ENCODE measurements around the gene RAB9A. TPM values are rescaled to one million over a fixed set of nuclear protein-coding genes. Genes with fewer than 3 reads are reported as not detected.
A peak's percentile ranks its signal among the peaks of the same experiment; 100 is the strongest.

RAB9A gene
- total and polyA plus RNA-seq, 4 donors, result 21.2 to 38.4 (median 22.8) TPM

DNA sequence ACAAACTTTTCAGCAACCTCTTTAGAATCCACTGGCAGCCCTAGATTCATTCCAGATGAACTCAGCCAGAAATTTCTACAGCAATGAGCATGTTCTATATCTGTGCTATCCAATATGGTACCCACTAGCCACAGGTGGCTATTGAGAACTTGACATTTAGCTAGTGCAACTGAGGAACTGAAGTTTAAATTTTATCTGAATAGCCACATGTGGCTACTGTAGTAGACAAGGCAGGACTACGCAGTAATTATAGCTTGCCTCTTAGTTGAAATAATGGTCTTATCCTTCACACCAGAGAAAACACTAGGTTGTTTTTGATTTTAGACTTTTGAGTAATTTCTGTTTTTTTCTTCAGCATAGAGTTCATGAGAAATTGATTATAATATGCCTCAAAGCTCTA lies 38.6 kb upstream of the RAB9A start:
- H3K4me1 ChIP-seq (ENCODE audit: control insufficient read depth in 5 of 5, insufficient read depth in 5 of 5, low read length in 5 of 5), result peaks cover 0 to 20% (median 2%) of the 10 kb centered on the region in 5 donors
- DNase-seq (no peak), ATAC-seq (ENCODE audit: insufficient read depth, low FRiP score) (no peak)
- H3K9me3 ChIP-seq (ENCODE audit: control insufficient read depth in 4 of 4, insufficient read depth in 3 of 4, low read length in 3 of 4), result no peaks in the 10 kb centered on the region
- WGBS, 2 donors, result 94 to 99% methylated on average over 1 of the region's 1 CpG
- peaks cover 0 to 36% (median 23%) of the 10 kb centered on the region in 3 donors for H3K27me3 ChIP-seq (ENCODE audit: control insufficient read depth in 3 of 3, insufficient read depth in 3 of 3, low read length in 2 of 3)
- no peak overlapping the region for H3K27ac ChIP-seq (ENCODE audit: low read depth in 1 of 2, low read length in 1 of 2)
- no peaks in the 10 kb centered on the region for H3K36me3 ChIP-seq (ENCODE audit: control insufficient read depth in 4 of 4, insufficient read depth in 4 of 4, low read length in 4 of 4)
- H3K9ac ChIP-seq (ENCODE audit: insufficient read depth in 1 of 2, low read length in 2 of 2), result no peak overlapping the region
- no peak overlapping the region for H3K4me3 ChIP-seq
- TF ChIP-seq, protein P1, sequence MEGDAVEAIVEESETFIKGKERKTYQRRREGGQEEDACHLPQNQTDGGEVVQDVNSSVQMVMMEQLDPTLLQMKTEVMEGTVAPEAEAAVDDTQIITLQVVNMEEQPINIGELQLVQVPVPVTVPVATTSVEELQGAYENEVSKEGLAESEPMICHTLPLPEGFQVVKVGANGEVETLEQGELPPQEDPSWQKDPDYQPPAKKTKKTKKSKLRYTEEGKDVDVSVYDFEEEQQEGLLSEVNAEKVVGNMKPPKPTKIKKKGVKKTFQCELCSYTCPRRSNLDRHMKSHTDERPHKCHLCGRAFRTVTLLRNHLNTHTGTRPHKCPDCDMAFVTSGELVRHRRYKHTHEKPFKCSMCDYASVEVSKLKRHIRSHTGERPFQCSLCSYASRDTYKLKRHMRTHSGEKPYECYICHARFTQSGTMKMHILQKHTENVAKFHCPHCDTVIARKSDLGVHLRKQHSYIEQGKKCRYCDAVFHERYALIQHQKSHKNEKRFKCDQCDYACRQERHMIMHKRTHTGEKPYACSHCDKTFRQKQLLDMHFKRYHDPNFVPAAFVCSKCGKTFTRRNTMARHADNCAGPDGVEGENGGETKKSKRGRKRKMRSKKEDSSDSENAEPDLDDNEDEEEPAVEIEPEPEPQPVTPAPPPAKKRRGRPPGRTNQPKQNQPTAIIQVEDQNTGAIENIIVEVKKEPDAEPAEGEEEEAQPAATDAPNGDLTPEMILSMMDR (IDR thresholded peaks at IDR 0.05; ENCODE audit: control extremely low read depth, extremely low read depth), result no peak

DNA sequence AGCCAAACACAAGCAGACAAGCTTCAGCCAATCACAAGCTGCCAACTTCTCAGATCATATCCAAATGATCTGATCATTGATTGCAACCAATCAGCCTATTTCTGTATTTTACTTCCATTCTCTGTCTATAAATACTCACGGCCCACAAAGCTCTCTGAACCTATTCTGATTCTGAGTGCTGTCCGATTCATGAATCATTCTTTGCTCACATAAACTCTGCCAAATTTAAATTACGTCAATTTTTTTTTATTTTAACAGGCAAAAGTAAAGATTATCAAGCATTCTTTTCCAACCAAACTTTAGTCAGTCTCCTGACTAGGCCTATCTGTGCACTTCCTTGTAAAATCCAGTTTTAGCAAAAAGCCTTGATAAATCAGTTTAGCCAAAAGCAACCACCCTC lies 37.8 kb upstream of the RAB9A start:
- Histone ChIP-seq H3K4me3 (no peak overlapping the region), H3K9me3 (ENCODE audit: control insufficient read depth in 4 of 4, insufficient read depth in 3 of 4, low read length in 3 of 4) (no peaks in the 10 kb centered on the region), H3K27me3 (ENCODE audit: control insufficient read depth in 3 of 3, insufficient read depth in 3 of 3, low read length in 2 of 3) (peaks cover 0 to 37% (median 25%) of the 10 kb centered on the region in 3 donors), H3K9ac (ENCODE audit: insufficient read depth in 1 of 2, low read length in 2 of 2) (no peak overlapping the region), H3K4me1 (ENCODE audit: control insufficient read depth in 5 of 5, insufficient read depth in 5 of 5, low read length in 5 of 5) (peaks cover 0 to 20% (median 2%) of the 10 kb centered on the region in 5 donors), H3K27ac (ENCODE audit: low read depth in 1 of 2, low read length in 1 of 2) (no peak overlapping the region), H3K36me3 (ENCODE audit: control insufficient read depth in 4 of 4, insufficient read depth in 4 of 4, low read length in 4 of 4) (peaks cover 0 to 2% (median 0%) of the 10 kb centered on the region in 4 donors)
- DNase-seq (no peak), ATAC-seq (ENCODE audit: insufficient read depth, low FRiP score) (no peak)
- WGBS, 2 donors, result 70 to 90% methylated on average over 3 of the region's 3 CpGs
- TF ChIP-seq, protein P1 (IDR thresholded peaks at IDR 0.05; ENCODE audit: control extremely low read depth, extremely low read depth), result no peak

DNA sequence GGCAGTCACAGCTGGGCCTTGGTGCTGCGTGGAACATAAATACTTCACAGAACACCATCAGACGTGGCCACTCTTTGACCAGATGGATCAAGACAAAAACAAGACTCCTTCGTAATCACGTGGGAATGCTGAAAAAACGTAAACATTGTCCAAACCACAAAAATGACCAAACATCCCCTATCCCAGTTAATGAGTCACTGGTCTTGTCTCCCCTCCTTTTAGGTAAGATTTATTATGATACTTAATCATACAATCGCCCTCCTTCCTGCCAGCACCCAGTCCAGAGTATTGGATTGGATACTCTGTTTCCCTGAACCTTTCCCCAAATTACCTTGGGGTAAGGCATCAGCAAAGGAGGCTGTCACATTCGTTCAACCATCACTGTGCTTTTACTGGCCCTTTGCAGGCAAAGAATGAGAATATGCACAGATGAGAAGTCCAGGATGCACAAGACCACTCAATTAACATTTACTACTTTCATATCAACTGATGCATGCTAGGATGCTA lies 36.6 kb upstream of the RAB9A start:
- H3K4me3 ChIP-seq, result no peak overlapping the region
- peak in 1 of 3 donors; percentile 35 for DNase-seq
- peak overlapping the region; percentile 62 to 87 for H3K27ac ChIP-seq (ENCODE audit: low read depth in 1 of 2, low read length in 1 of 2)
- no peak for ATAC-seq (ENCODE audit: insufficient read depth, low FRiP score)
- no peaks in the 10 kb centered on the region for H3K9me3 ChIP-seq (ENCODE audit: control insufficient read depth in 4 of 4, insufficient read depth in 3 of 4, low read length in 3 of 4)
- peaks cover 0 to 31% (median 28%) of the 10 kb centered on the region in 3 donors for H3K27me3 ChIP-seq (ENCODE audit: control insufficient read depth in 3 of 3, insufficient read depth in 3 of 3, low read length in 2 of 3)
- H3K9ac ChIP-seq (ENCODE audit: insufficient read depth in 1 of 2, low read length in 2 of 2), result peak overlapping the region; percentile 29 to 72
- WGBS, 2 donors, result 38% methylated on average over 7 of the region's 7 CpGs
- TF ChIP-seq, protein P1 (IDR thresholded peaks at IDR 0.05; ENCODE audit: control extremely low read depth, extremely low read depth), result no peak
- peaks cover 0 to 2% (median 0%) of the 10 kb centered on the region in 4 donors for H3K36me3 ChIP-seq (ENCODE audit: control insufficient read depth in 4 of 4, insufficient read depth in 4 of 4, low read length in 4 of 4)
- H3K4me1 ChIP-seq (ENCODE audit: control insufficient read depth in 5 of 5, insufficient read depth in 5 of 5, low read length in 5 of 5), result peaks cover 0 to 17% (median 2%) of the 10 kb centered on the region in 5 donors
